ENCODE data around the gene PKHD1.
A peak's percentile ranks its signal among the peaks of the same experiment; 100 is the strongest.

PKHD1 gene

DNA sequence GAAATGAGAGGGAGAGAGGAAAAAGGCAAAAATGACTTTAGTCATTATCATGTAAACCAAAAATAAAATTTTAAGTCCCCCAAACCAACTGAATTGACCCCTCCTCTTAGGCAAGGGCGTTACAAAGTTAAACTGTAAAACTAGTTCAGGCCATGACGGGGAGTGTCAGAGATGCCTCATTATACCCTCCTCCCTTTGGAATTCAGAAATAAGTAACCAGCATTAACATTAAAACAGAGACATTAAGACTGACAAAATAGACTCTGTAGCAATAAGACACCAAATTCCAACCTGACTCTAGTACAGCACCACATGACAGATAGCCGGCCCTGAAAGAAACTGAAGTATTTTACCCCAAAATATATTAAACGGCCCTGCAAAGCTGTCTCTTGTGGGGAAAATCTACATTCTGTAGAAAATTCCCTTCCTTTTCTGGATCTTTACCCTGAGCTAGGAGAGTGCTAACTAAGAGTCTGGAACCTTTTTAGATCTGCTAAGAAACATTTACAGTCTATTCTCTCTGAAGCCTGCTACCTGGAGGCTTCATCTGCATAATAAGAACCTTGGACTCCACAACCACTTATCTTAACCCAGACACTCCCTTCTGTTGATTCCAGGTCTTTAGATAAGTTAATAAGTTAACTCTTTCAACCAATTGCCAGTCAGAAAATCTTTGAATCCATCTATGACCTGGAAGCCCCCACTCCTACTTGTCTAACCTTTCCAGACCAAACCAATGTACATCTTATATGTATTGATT lies 150.7 kb downstream of the PKHD1 start:
- TF ChIP-seq, protein P1, sequence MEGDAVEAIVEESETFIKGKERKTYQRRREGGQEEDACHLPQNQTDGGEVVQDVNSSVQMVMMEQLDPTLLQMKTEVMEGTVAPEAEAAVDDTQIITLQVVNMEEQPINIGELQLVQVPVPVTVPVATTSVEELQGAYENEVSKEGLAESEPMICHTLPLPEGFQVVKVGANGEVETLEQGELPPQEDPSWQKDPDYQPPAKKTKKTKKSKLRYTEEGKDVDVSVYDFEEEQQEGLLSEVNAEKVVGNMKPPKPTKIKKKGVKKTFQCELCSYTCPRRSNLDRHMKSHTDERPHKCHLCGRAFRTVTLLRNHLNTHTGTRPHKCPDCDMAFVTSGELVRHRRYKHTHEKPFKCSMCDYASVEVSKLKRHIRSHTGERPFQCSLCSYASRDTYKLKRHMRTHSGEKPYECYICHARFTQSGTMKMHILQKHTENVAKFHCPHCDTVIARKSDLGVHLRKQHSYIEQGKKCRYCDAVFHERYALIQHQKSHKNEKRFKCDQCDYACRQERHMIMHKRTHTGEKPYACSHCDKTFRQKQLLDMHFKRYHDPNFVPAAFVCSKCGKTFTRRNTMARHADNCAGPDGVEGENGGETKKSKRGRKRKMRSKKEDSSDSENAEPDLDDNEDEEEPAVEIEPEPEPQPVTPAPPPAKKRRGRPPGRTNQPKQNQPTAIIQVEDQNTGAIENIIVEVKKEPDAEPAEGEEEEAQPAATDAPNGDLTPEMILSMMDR (IDR thresholded peaks at IDR 0.05; ENCODE audit: extremely low read depth, insufficient read depth, missing control alignments) = no peak
- in situ Hi-C loops (cut with MboI; ENCODE audit: low pct_unique_long_range_greater_than_20kb, low sequenced_read_pairs, unreplicated experiment) = no loop called here

GRCh38 chr6:51934098-51934497 lies 153.3 kb downstream of the PKHD1 start:
- TF ChIP-seq, protein P1 (IDR thresholded peaks at IDR 0.05; ENCODE audit: extremely low read depth, insufficient read depth, missing control alignments) = peak; percentile 31
- in situ Hi-C loops (cut with MboI; ENCODE audit: low pct_unique_long_range_greater_than_20kb, low sequenced_read_pairs, unreplicated experiment) = no loop called here
- DNase-seq (ENCODE audit: low spot score) = peak; percentile 25

More for the DNA sequence above, 150.7 kb downstream of the PKHD1 start:
- DNase-seq (ENCODE audit: low spot score) = no peak

DNA sequence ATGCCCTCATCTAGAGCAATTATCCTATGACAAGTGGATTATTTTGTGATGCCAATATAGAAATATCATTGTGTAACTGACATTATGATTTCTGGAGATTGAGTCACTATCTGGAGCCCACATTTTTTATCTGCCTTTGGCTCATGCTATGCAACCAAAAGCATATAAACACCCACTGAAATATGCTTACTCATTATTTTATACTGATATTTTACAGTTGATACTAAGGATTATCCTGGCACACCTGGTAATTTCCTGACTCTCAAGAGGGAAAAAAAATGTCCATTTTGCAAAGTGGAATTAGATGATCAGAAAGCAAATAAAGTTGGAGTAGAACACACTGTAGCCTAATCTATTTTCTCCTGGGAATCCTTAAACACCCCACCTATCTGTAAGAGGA lies 154.5 kb downstream of the PKHD1 start:
- TF ChIP-seq, protein P1 (IDR thresholded peaks at IDR 0.05; ENCODE audit: extremely low read depth, insufficient read depth, missing control alignments) = no peak
- no peak for DNase-seq (ENCODE audit: low spot score)
- in situ Hi-C loops (cut with MboI; ENCODE audit: low pct_unique_long_range_greater_than_20kb, low sequenced_read_pairs, unreplicated experiment) = no loop called here

GRCh38 chr6:51930602-51931001 lies 156.8 kb downstream of the PKHD1 start:
- in situ Hi-C loops (cut with MboI; ENCODE audit: low pct_unique_long_range_greater_than_20kb, low sequenced_read_pairs, unreplicated experiment) = no loop called here
- DNase-seq (ENCODE audit: low spot score) = no peak
- TF ChIP-seq, protein P1 (IDR thresholded peaks at IDR 0.05; ENCODE audit: extremely low read depth, insufficient read depth, missing control alignments) = no peak

DNA sequence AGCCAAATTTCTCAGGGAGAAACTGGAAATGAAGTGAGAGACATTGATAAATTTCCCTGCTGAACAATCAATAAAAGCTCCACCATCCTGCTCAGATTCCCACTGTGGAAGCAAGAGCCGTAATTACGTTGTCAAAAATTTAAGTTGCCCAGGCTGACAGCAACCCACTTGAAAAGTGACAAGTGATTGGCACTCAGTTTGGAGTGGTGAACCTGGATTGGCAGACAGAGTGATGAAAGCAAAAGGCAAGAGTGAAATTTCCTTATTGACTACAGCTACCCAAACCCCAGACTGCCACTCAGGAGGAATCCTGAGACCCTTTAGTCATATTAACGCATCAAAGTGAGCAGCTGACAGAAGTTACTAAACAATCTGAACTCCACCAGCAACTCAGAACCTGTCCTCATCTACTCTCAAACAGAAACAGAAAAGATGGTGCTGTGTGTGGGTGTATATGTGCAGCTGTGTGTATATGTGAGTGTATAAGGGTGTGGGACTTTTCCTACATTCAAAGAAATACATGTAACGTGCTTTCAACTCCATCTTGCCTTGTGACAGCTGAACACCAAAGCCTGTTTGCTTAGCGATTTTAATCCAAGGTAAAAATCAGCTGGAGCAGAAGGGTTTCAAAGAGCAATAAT lies 157.4 kb downstream of the PKHD1 start:
- TF ChIP-seq, protein P1 (IDR thresholded peaks at IDR 0.05; ENCODE audit: extremely low read depth, insufficient read depth, missing control alignments) = no peak
- in situ Hi-C loops (cut with MboI; ENCODE audit: low pct_unique_long_range_greater_than_20kb, low sequenced_read_pairs, unreplicated experiment) = no loop called here
- no peak for DNase-seq (ENCODE audit: low spot score)

- in situ Hi-C loops (cut with MboI; ENCODE audit: low pct_unique_long_range_greater_than_20kb, low sequenced_read_pairs, unreplicated experiment) = no loop called here
- TF ChIP-seq, protein P1 (IDR thresholded peaks at IDR 0.05; ENCODE audit: extremely low read depth, insufficient read depth, missing control alignments) = no peak
- DNase-seq (ENCODE audit: low spot score) = no peak
Measured at GRCh38 chr6:51928320-51928719, 159.1 kb downstream of the PKHD1 start.
